NT2/D1 (cell line): ENCODE results near the gene GLS.

ENCODE experiments used
- SUZ12 ChIP-seq: IDR thresholded peaks from 2 replicates; pipeline ENCODE4 v1.6.1; 2011; ENCODE audit not compliant: insufficient read length, insufficient read depth; ENCODE audit errors: extremely low read depth
- YY1 ChIP-seq: IDR thresholded peaks from 2 replicates; pipeline ENCODE4 v1.6.1; 2011; ENCODE audit not compliant: insufficient read length, insufficient read depth
- ZNF274 ChIP-seq: IDR thresholded peaks from 2 replicates; pipeline ENCODE4 v1.6.1; 2011; ENCODE audit warnings: mild to moderate bottlenecking, low read depth, low read length

- no peak for TF ChIP-seq YY1
- TF ChIP-seq ZNF274, result no peak
- no peak for TF ChIP-seq SUZ12
These were observed 59.8 kb downstream of the GLS start for GRCh38 chr2:190940454-190940853.
